Adrenal gland (tissue), 5 donors: ENCODE results near the gene FAT1.

Experiments
- POLR2A ChIP-seq, 2 donors: fragments of 450-650 bp; IDR thresholded peaks; one replicate each; pipeline ENCODE4 v1.6.1; 2017; ENCODE audit warnings: antibody characterized with exemption in 2 of 2, mild to moderate bottlenecking in 2 of 2, moderate library complexity in 1 of 2
- TF ChIP-seq, protein P1 (sequence below), 6 experiments: fragments of 450-650 bp in 4 of 6; fragments of 200-600 bp in 2 of 6; sonication (generic) in 1 of 6; IDR thresholded peaks; 1 replicate in 5 of 6; 2 replicates in 1 of 6; pipeline versions ENCODE4 v1.5.1 to v1.8.0; 2016 to 2021; ENCODE audit warnings: antibody characterized with exemption in 6 of 6, mild to moderate bottlenecking in 2 of 6, moderate library complexity in 1 of 6
- donor health status: DM: no; HTN: no; CAD: no.

DNA sequence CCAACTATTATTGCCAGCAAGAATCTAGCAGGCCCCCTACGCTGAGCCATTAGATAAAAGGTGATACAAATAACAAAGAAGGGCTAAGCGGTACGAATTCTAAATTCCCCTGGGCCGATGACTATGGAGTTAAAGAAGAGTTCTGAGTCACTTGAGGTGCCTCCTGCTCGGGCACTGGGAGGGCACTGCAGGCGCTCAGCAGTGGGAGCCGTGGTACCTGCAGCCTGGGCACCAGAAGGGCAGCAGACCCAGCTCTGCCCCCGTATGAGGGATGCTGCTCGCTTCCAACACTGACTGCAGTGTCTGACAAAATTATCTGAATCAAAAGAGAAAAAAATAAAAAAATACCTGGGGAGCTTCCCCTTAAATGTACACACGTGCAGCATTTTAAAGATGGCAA, 124.2 kb downstream of the FAT1 start:
- TF ChIP-seq, protein P1, sequence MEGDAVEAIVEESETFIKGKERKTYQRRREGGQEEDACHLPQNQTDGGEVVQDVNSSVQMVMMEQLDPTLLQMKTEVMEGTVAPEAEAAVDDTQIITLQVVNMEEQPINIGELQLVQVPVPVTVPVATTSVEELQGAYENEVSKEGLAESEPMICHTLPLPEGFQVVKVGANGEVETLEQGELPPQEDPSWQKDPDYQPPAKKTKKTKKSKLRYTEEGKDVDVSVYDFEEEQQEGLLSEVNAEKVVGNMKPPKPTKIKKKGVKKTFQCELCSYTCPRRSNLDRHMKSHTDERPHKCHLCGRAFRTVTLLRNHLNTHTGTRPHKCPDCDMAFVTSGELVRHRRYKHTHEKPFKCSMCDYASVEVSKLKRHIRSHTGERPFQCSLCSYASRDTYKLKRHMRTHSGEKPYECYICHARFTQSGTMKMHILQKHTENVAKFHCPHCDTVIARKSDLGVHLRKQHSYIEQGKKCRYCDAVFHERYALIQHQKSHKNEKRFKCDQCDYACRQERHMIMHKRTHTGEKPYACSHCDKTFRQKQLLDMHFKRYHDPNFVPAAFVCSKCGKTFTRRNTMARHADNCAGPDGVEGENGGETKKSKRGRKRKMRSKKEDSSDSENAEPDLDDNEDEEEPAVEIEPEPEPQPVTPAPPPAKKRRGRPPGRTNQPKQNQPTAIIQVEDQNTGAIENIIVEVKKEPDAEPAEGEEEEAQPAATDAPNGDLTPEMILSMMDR (IDR thresholded peaks at IDR 0.05), result no peak
- no peak for TF ChIP-seq POLR2A (IDR thresholded peaks at IDR 0.05)
